HG03354 (cell line): ENCODE measurements around the gene ROR2.
"Not testable (repeated sequence)": the region's sequence is repeated elsewhere in the genome, so short reads cannot be mapped to it uniquely, and the experiment has no call there.

Source experiments
- ATAC-seq: cut with Tn5 transposase; IDR thresholded peaks from one replicate; pipeline ENCODE4 v1.9.1; 2021; ENCODE audit warnings: mild to moderate bottlenecking; ENCODE audit not compliant: unreplicated experiment, poor library complexity, severe bottlenecking

The ROR2 gene

GRCh38 chr9:91629718-91630117, 320.3 kb downstream of the ROR2 start:
- ATAC-seq = no peak

GRCh38 chr9:91628892-91629291, 321.1 kb downstream of the ROR2 start:
- no peak for ATAC-seq

- ATAC-seq = no peak
Measured at GRCh38 chr9:91625331-91625730, 324.7 kb downstream of the ROR2 start.

- no peak for ATAC-seq
Measured at GRCh38 chr9:91623004-91623403, 327.0 kb downstream of the ROR2 start.

- ATAC-seq = not testable (repeated sequence)
Measured at GRCh38 chr9:91622121-91622520, 327.9 kb downstream of the ROR2 start.

- not testable (repeated sequence) for ATAC-seq
Measured at GRCh38 chr9:91614044-91614443, 336.0 kb downstream of the ROR2 start.

GRCh38 chr9:91611582-91611981, 338.4 kb downstream of the ROR2 start:
- no peak for ATAC-seq

GRCh38 chr9:91606255-91606995, 343.6 kb downstream of the ROR2 start:
- no peak for ATAC-seq

GRCh38 chr9:91604451-91605179, 345.4 kb downstream of the ROR2 start:
- ATAC-seq = no peak

GRCh38 chr9:91603932-91604331, 346.1 kb downstream of the ROR2 start:
- no peak for ATAC-seq

- no peak for ATAC-seq
Measured at GRCh38 chr9:91599564-91599963, 350.5 kb downstream of the ROR2 start.

- ATAC-seq = no peak
Measured at GRCh38 chr9:91591627-91592026, 358.4 kb downstream of the ROR2 start.

- ATAC-seq = no peak
Measured at GRCh38 chr9:91589101-91589553, 360.9 kb downstream of the ROR2 start.

GRCh38 chr9:91586282-91586681, 363.7 kb downstream of the ROR2 start:
- ATAC-seq = no peak

- no peak for ATAC-seq
Measured at GRCh38 chr9:91583966-91584365, 366.1 kb downstream of the ROR2 start.

- no peak for ATAC-seq
Measured at GRCh38 chr9:91583161-91583875, 366.7 kb downstream of the ROR2 start.

GRCh38 chr9:91582181-91582580, 367.8 kb downstream of the ROR2 start:
- no peak for ATAC-seq

- ATAC-seq = no peak
Measured at GRCh38 chr9:91580136-91580535, 369.9 kb downstream of the ROR2 start.

GRCh38 chr9:91578911-91579310, 371.1 kb downstream of the ROR2 start:
- ATAC-seq = no peak

- no peak for ATAC-seq
Measured at GRCh38 chr9:91577633-91578061, 372.4 kb downstream of the ROR2 start.

- no peak for ATAC-seq
Measured at GRCh38 chr9:91572811-91573210, 377.2 kb downstream of the ROR2 start.
